WTC11 (cell line): Measurements from ENCODE around the gene ADGRB2.

ENCODE experiments used
- ESRRA ChIP-seq: sonication (generic); formaldehyde crosslinking; IDR thresholded peaks from 2 replicates; pipeline ENCODE4 v1.8.1; 2022; ENCODE audit warnings: mild to moderate bottlenecking, missing genetic modification reagents, borderline replicate concordance
- FOXK1 ChIP-seq: sonication (generic); formaldehyde crosslinking; IDR thresholded peaks from 2 replicates; pipeline ENCODE4 v1.8.0; 2022; ENCODE audit warnings: mild to moderate bottlenecking, moderate library complexity, missing genetic modification reagents
- JAZF1 ChIP-seq: fragments of 250-450 bp; sonication (Bioruptor Pico); IDR thresholded peaks from 2 replicates; pipeline ENCODE4 v1.9.0; 2021; ENCODE audit warnings: moderate library complexity, mild to moderate bottlenecking, inconsistent platforms
- MXD4 ChIP-seq: fragments of 250-450 bp; sonication (Bioruptor Pico); IDR thresholded peaks from 2 replicates; pipeline ENCODE4 v1.8.0; 2021; ENCODE audit warnings: mild to moderate bottlenecking, moderate library complexity, borderline replicate concordance
- NR1H2 ChIP-seq: sonication (generic); formaldehyde crosslinking; IDR thresholded peaks from 2 replicates; pipeline ENCODE4 v1.9.0; 2021; ENCODE audit warnings: mild to moderate bottlenecking, moderate library complexity, missing genetic modification reagents
- USF2 ChIP-seq: sonication (generic); formaldehyde crosslinking; IDR thresholded peaks from 2 replicates; pipeline ENCODE4 v1.8.1; 2023; ENCODE audit warnings: mild to moderate bottlenecking, missing genetic modification reagents, moderate library complexity
- ZBTB21 ChIP-seq: sonication (generic); formaldehyde crosslinking; IDR thresholded peaks from 2 replicates; pipeline ENCODE4 v1.8.1; 2023; ENCODE audit warnings: mild to moderate bottlenecking, missing genetic modification reagents, borderline replicate concordance
- ZMAT4 ChIP-seq: fragments of 250-450 bp; sonication (Bioruptor Pico); IDR thresholded peaks from 2 replicates; pipeline ENCODE4 v1.9.0; 2021; ENCODE audit warnings: mild to moderate bottlenecking
- ZNF121 ChIP-seq: sonication (generic); formaldehyde crosslinking; IDR thresholded peaks from 2 replicates; pipeline ENCODE4 v1.8.0; 2023; ENCODE audit warnings: missing genetic modification reagents
- ZNF416 ChIP-seq: fragments of 250-450 bp; sonication (Bioruptor Pico); IDR thresholded peaks from 2 replicates; pipeline ENCODE4 v1.9.0; 2021; ENCODE audit warnings: mild to moderate bottlenecking, inconsistent platforms
- TF ChIP-seq, protein P1 (sequence below): fragments of 200-600 bp; IDR thresholded peaks from 2 replicates; pipeline ENCODE4 v1.8.0; 2022; ENCODE audit warnings: antibody characterized with exemption
- TF ChIP-seq, protein P2 (sequence below): sonication (generic); formaldehyde crosslinking; IDR thresholded peaks from 2 replicates; pipeline ENCODE4 v1.8.1; 2022; ENCODE audit warnings: low read depth, missing genetic modification reagents, borderline replicate concordance
- TF ChIP-seq, protein P3 (sequence below): sonication (generic); formaldehyde crosslinking; IDR thresholded peaks from 2 replicates; pipeline ENCODE4 v1.8.0; 2022; ENCODE audit warnings: missing genetic modification reagents

DNA sequence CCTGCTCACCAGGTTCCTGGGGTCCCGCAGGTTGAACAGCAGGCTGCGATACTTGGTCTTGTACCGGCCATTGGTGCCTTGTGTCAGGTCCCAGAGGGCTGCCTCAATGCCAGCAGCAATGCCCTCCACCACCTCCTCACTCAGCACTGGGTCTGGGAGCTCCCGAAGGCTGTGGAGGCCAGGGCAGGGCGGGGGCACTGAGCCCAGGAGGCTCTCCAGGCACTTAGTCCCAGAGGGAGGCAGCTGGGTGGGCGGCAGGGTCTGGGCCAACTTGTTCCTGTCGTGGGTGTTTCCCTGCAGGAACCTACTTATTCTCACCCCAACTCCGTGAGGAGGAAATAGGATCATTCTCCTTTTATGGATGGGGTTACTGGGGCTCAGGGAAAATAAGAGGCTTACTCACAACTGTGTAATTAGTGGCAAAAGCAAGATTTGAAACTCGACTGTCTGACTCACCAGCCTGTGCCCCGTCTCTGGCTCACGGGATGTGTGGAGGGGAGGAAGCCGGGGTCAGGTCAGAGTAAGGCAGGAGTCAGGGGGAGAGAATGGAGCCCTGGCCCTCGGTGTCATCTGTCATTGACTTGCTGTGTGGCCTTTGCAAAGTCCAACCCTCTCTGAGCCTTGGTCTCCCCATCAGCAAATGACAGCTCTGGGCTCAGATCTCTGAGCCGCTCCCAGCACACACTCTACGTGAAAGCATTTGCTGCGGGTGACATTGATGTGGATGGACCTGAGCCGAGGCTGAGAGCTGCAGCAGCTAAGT lies 34.5 kb upstream of the ADGRB2 start:
- TF ChIP-seq ZMAT4 (CRISPR knock-in tag) (no peak), ZBTB21 (CRISPR knock-in tag) (no peak), ESRRA (no peak), ZNF121 (CRISPR knock-in tag) (no peak), USF2 (no peak), FOXK1 (CRISPR knock-in tag) (no peak), ZNF416 (no peak), MXD4 (CRISPR knock-in tag) (no peak), JAZF1 (CRISPR knock-in tag) (no peak), NR1H2 (no peak)
- TF ChIP-seq, protein P1, sequence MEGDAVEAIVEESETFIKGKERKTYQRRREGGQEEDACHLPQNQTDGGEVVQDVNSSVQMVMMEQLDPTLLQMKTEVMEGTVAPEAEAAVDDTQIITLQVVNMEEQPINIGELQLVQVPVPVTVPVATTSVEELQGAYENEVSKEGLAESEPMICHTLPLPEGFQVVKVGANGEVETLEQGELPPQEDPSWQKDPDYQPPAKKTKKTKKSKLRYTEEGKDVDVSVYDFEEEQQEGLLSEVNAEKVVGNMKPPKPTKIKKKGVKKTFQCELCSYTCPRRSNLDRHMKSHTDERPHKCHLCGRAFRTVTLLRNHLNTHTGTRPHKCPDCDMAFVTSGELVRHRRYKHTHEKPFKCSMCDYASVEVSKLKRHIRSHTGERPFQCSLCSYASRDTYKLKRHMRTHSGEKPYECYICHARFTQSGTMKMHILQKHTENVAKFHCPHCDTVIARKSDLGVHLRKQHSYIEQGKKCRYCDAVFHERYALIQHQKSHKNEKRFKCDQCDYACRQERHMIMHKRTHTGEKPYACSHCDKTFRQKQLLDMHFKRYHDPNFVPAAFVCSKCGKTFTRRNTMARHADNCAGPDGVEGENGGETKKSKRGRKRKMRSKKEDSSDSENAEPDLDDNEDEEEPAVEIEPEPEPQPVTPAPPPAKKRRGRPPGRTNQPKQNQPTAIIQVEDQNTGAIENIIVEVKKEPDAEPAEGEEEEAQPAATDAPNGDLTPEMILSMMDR = no peak
- TF ChIP-seq, protein P2, sequence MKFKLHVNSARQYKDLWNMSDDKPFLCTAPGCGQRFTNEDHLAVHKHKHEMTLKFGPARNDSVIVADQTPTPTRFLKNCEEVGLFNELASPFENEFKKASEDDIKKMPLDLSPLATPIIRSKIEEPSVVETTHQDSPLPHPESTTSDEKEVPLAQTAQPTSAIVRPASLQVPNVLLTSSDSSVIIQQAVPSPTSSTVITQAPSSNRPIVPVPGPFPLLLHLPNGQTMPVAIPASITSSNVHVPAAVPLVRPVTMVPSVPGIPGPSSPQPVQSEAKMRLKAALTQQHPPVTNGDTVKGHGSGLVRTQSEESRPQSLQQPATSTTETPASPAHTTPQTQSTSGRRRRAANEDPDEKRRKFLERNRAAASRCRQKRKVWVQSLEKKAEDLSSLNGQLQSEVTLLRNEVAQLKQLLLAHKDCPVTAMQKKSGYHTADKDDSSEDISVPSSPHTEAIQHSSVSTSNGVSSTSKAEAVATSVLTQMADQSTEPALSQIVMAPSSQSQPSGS (CRISPR knock-in tag) = no peak
- TF ChIP-seq, protein P3, sequence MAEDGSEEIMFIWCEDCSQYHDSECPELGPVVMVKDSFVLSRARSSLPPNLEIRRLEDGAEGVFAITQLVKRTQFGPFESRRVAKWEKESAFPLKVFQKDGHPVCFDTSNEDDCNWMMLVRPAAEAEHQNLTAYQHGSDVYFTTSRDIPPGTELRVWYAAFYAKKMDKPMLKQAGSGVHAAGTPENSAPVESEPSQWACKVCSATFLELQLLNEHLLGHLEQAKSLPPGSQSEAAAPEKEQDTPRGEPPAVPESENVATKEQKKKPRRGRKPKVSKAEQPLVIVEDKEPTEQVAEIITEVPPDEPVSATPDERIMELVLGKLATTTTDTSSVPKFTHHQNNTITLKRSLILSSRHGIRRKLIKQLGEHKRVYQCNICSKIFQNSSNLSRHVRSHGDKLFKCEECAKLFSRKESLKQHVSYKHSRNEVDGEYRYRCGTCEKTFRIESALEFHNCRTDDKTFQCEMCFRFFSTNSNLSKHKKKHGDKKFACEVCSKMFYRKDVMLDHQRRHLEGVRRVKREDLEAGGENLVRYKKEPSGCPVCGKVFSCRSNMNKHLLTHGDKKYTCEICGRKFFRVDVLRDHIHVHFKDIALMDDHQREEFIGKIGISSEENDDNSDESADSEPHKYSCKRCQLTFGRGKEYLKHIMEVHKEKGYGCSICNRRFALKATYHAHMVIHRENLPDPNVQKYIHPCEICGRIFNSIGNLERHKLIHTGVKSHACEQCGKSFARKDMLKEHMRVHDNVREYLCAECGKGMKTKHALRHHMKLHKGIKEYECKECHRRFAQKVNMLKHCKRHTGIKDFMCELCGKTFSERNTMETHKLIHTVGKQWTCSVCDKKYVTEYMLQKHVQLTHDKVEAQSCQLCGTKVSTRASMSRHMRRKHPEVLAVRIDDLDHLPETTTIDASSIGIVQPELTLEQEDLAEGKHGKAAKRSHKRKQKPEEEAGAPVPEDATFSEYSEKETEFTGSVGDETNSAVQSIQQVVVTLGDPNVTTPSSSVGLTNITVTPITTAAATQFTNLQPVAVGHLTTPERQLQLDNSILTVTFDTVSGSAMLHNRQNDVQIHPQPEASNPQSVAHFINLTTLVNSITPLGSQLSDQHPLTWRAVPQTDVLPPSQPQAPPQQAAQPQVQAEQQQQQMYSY (CRISPR knock-in tag) = no peak
